H7 (cell line): ENCODE results near the gene APBB2. TPM values are rescaled to one million over a fixed set of nuclear protein-coding genes. Genes with fewer than 3 reads are reported as not detected.

Experiments
- DNase-seq: peaks from one replicate; pipeline ENCODE4 v3.0.0; 2012
- H3K27me3 ChIP-seq: 2 replicates; pipeline ENCODE4 v1.6.0; 2011; ENCODE audit warnings: mild to moderate bottlenecking, low read length; ENCODE audit not compliant: control insufficient read depth, insufficient read depth
- H3K36me3 ChIP-seq: replicated peaks from 2 replicates; pipeline ENCODE4 v1.5.1; 2011; ENCODE audit warnings: low read length; ENCODE audit not compliant: control insufficient read depth, insufficient read depth
- H3K4me3 ChIP-seq: 2 replicates; pipeline ENCODE4 v1.5.1; 2011; ENCODE audit warnings: low read depth, mild to moderate bottlenecking, control low read depth, low read length, moderate library complexity; ENCODE audit not compliant: insufficient read depth
- total RNA-seq: library from RNA; depleted of rRNA; stranded (reverse); fragments of >200 nt; shearing (Covaris generic); gene quantifications from 2 replicates; pipeline ENCODE4 v1.2.3, GENCODE V29; 2014

Gene APBB2
- total RNA-seq, 1 experiment from 2014 or later: 33.4 TPM

- no peaks in the 10 kb centered on the region for H3K36me3 ChIP-seq
- DNase-seq: no peak
- no peak overlapping the region for H3K4me3 ChIP-seq
- no peaks in the 10 kb centered on the region for H3K27me3 ChIP-seq
Observed at GRCh38 chr4:40967550-40967949, 246.8 kb downstream of the APBB2 start.

- no peaks in the 10 kb centered on the region for H3K36me3 ChIP-seq
- H3K4me3 ChIP-seq: no peak overlapping the region
- no peaks in the 10 kb centered on the region for H3K27me3 ChIP-seq
- DNase-seq: no peak
Observed at GRCh38 chr4:40966091-40966490, 248.3 kb downstream of the APBB2 start.

- no peak overlapping the region for H3K4me3 ChIP-seq
- no peak for DNase-seq
- H3K36me3 ChIP-seq: no peaks in the 10 kb centered on the region
- H3K27me3 ChIP-seq: no peaks in the 10 kb centered on the region
Observed at GRCh38 chr4:40963897-40964478, 250.4 kb downstream of the APBB2 start.

DNA sequence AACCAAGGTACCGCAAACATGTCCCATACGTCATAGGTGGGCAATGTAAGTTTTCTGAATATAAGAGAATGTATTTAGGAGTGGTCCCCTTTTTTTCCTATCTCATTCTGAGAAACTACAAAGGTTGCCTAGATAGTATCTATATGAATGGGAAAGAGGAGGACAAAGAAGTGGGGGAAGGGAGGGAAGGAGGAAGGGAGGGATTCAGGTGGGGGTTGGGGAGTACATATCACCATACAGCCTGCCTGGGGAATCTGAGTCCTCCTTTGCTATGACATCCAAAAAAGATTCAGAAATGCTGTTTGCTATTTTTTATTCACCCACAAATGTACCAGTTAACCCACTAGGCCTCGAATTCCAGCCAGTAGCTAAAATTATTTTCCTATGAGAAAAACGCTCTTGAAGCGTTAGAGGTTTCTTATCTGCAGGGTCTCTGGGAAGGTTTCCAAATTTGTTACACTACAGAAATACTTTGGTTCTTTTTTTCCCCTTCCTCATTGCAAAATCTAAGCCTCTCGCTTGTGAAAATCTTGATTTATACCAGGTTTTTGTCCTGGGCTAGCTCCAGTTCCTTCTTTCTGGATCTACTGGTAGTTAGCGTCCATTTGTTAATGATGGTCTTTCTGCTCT, 251.7 kb downstream of the APBB2 start:
- Histone ChIP-seq H3K27me3 (no peaks in the 10 kb centered on the region), H3K4me3 (no peak overlapping the region), H3K36me3 (no peaks in the 10 kb centered on the region)
- peak; percentile 65 for DNase-seq

DNA sequence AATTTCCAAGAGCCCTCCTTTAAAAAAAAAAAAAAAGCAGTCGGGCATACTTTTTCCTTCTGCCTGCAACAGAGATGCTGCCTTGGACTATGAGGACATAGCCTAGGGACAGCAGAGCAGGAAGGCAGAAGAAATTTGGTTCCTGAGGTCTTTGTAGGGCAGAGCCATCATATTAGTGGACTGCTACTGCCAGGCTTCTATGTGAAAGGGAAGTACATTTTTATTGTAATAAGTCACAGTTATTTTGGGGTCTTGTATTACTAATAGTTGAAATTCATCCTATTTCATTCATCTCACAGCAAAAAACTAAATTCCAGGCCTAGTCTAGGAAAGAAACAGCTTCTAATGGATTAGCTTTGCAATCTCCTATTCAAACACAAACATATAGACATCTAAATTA, 253.4 kb downstream of the APBB2 start:
- Histone ChIP-seq H3K27me3 (no peaks in the 10 kb centered on the region), H3K4me3 (no peak overlapping the region), H3K36me3 (no peaks in the 10 kb centered on the region)
- DNase-seq: no peak

- H3K4me3 ChIP-seq: no peak overlapping the region
- DNase-seq: no peak
- no peaks in the 10 kb centered on the region for H3K27me3 ChIP-seq
- no peaks in the 10 kb centered on the region for H3K36me3 ChIP-seq
Observed at GRCh38 chr4:40957281-40957680, 257.1 kb downstream of the APBB2 start.

DNA sequence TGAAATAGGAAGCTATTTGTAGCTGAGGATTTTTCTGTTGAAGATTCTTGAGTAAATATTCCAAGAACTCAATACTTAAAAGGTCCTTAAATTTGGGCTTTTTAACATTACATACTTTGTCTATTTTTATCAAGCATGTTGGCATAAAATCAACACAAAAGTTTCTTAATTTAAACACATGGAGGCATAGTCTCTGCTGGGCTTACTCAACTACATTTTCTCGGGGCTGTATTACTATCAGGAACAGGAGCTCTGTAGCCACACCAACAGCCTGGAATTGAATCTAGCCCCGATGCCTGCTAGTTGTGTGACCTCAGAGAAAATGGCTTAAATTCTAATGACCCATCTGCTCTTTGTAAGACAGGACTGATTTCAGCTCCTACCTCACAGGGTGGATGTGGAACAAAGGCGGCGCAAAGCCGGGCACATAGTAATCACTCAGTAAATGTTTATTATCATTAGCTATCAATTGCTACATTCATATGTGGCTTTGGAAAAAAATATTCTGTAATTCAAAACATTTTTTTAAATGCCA, 257.6 kb downstream of the APBB2 start:
- no peak for DNase-seq
- H3K36me3 ChIP-seq: no peaks in the 10 kb centered on the region
- no peak overlapping the region for H3K4me3 ChIP-seq
- no peaks in the 10 kb centered on the region for H3K27me3 ChIP-seq

GRCh38 chr4:40954088-40954668, 260.2 kb downstream of the APBB2 start:
- H3K27me3 ChIP-seq: no peaks in the 10 kb centered on the region
- H3K36me3 ChIP-seq: no peaks in the 10 kb centered on the region
- H3K4me3 ChIP-seq: no peak overlapping the region
- no peak for DNase-seq

DNA sequence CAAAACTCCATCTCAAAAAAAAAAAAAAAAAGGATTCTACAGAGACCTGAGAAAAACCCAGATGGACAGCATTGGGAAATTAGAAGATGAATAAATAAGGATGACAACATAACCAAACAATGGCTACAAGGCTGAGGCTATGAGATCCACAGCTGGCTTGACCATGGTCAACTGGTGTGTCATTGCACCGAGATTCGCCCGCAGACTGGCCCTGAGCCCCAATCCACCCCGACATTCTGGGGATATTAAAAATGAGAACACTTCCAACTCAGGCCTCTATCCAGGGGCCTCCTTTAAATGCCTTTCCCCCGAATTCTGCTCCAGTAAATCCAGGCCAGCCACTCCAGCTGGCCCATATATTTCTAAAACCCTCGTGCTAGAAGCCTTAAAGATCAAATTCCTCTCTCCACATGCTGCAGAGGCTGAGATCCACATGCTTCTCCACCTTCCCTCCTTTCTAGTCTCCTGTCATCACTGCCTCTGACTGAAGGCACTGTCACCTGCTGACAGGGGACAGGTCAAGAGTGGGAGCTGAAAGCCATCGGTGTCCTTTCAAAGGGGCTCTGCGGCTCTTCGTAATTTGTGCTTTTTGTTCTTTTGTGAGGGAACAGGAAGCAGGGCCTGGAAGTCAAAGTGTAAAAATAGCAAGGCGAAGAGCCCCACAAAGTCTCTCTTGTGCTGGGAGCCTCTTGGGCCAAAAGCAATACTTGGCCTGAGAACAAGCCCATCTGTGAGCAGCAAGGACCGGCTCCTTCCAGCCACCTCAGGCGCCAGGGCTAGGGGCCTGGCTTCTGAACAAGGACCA, 260.9 kb downstream of the APBB2 start:
- Histone ChIP-seq H3K4me3 (no peak overlapping the region), H3K27me3 (no peaks in the 10 kb centered on the region), H3K36me3 (no peaks in the 10 kb centered on the region)
- no peak for DNase-seq

- Histone ChIP-seq H3K27me3 (no peaks in the 10 kb centered on the region), H3K4me3 (no peak overlapping the region), H3K36me3 (no peaks in the 10 kb centered on the region)
- DNase-seq: no peak
Observed at GRCh38 chr4:40952672-40953071, 261.7 kb downstream of the APBB2 start.

- Histone ChIP-seq H3K27me3 (no peaks in the 10 kb centered on the region), H3K36me3 (no peaks in the 10 kb centered on the region), H3K4me3 (no peak overlapping the region)
- DNase-seq: no peak
Observed at GRCh38 chr4:40952217-40952616, 262.1 kb downstream of the APBB2 start.

GRCh38 chr4:40951026-40951425, 263.3 kb downstream of the APBB2 start:
- H3K36me3 ChIP-seq: no peaks in the 10 kb centered on the region
- H3K27me3 ChIP-seq: no peaks in the 10 kb centered on the region
- H3K4me3 ChIP-seq: no peak overlapping the region
- no peak for DNase-seq

GRCh38 chr4:40949358-40950100, 264.8 kb downstream of the APBB2 start:
- no peak for DNase-seq
- Histone ChIP-seq H3K36me3 (no peaks in the 10 kb centered on the region), H3K27me3 (no peaks in the 10 kb centered on the region), H3K4me3 (no peak overlapping the region)

GRCh38 chr4:40948014-40948413, 266.3 kb downstream of the APBB2 start:
- DNase-seq: no peak
- no peak overlapping the region for H3K4me3 ChIP-seq
- no peaks in the 10 kb centered on the region for H3K36me3 ChIP-seq
- no peaks in the 10 kb centered on the region for H3K27me3 ChIP-seq
